GM18858 (cell line): ENCODE data around the gene TFF1.

Experiments used
- ATAC-seq: cut with Tn5 transposase; IDR thresholded peaks from one replicate; pipeline ENCODE4 v1.9.1; 2021; ENCODE audit not compliant: unreplicated experiment

The TFF1 gene

GRCh38 chr21:42346866-42347600 lies 19.3 kb downstream of the TFF1 start:
- no peak for ATAC-seq

- no peak for ATAC-seq
Measured at GRCh38 chr21:42346441-42346840, 19.9 kb downstream of the TFF1 start.

- no peak for ATAC-seq
Measured at GRCh38 chr21:42344631-42345030, 21.7 kb downstream of the TFF1 start.

GRCh38 chr21:42343963-42344510 lies 22.3 kb downstream of the TFF1 start:
- no peak for ATAC-seq

- no peak for ATAC-seq
Measured at GRCh38 chr21:42343556-42343955, 22.8 kb downstream of the TFF1 start.

- ATAC-seq = no peak
Measured at GRCh38 chr21:42343101-42343500, 23.2 kb downstream of the TFF1 start.

- no peak for ATAC-seq
Measured at GRCh38 chr21:42341776-42342542, 24.4 kb downstream of the TFF1 start.

GRCh38 chr21:42340187-42341050 lies 25.9 kb downstream of the TFF1 start:
- ATAC-seq = no peak

- ATAC-seq = no peak
Measured at GRCh38 chr21:42338729-42339715, 27.3 kb downstream of the TFF1 start.

GRCh38 chr21:42337830-42338728 lies 28.3 kb downstream of the TFF1 start:
- ATAC-seq = no peak

GRCh38 chr21:42337276-42337675 lies 29.1 kb downstream of the TFF1 start:
- no peak for ATAC-seq

GRCh38 chr21:42336054-42336453 lies 30.3 kb downstream of the TFF1 start:
- ATAC-seq = no peak

GRCh38 chr21:42332557-42333317 lies 33.6 kb downstream of the TFF1 start:
- no peak for ATAC-seq

GRCh38 chr21:42331660-42332059 lies 34.7 kb downstream of the TFF1 start:
- ATAC-seq = no peak

- no peak for ATAC-seq
Measured at GRCh38 chr21:42330380-42331371, 35.7 kb downstream of the TFF1 start.

- no peak for ATAC-seq
Measured at GRCh38 chr21:42324896-42325295, 41.4 kb downstream of the TFF1 start.

- ATAC-seq = no peak
Measured at GRCh38 chr21:42321845-42322244, 44.5 kb downstream of the TFF1 start.
